ENCODE data around the gene RALGPS1.

GRCh38 chr9:126983767-126984166 lies 69.2 kb downstream of the RALGPS1 start:
- no peak for TF ChIP-seq CTCF (IDR thresholded peaks at IDR 0.05)
- TF ChIP-seq MLX (CRISPR knock-in tag; IDR thresholded peaks at IDR 0.05): no peak
- no peak for TF ChIP-seq SMAD3 (CRISPR knock-in tag; IDR thresholded peaks at IDR 0.05; ENCODE audit: borderline replicate concordance)
- TF ChIP-seq USF1 (CRISPR knock-in tag; IDR thresholded peaks at IDR 0.05): no peak
- no peak for TF ChIP-seq ZNF232 (CRISPR knock-in tag; IDR thresholded peaks at IDR 0.05)
- TF ChIP-seq ZNF219 (CRISPR knock-in tag; IDR thresholded peaks at IDR 0.05; ENCODE audit: borderline replicate concordance): no peak
- no peak for TF ChIP-seq JUN (CRISPR knock-in tag; IDR thresholded peaks at IDR 0.05)
- no peak for TF ChIP-seq ARID4B (CRISPR knock-in tag; IDR thresholded peaks at IDR 0.05; ENCODE audit: borderline replicate concordance)
- no peak for TF ChIP-seq SMAD4 (CRISPR knock-in tag; IDR thresholded peaks at IDR 0.05)
- TF ChIP-seq MAX (CRISPR knock-in tag; IDR thresholded peaks at IDR 0.05): no peak
- no peak for TF ChIP-seq TEAD1 (CRISPR knock-in tag; IDR thresholded peaks at IDR 0.05)
